Measurements from ENCODE around the gene KCNIP1.

Gene KCNIP1

GRCh38 chr5:170771496-170771895 is 267.7 kb downstream of the KCNIP1 start:
- Histone ChIP-seq H3K4me1 (ENCODE audit: control insufficient read depth, insufficient read depth, low read length) (peaks cover 4% of the 10 kb centered on the region), H3K9me3 (ENCODE audit: control insufficient read depth, insufficient read depth, low read length) (no peaks in the 10 kb centered on the region), H3K9ac (ENCODE audit: low read depth, low read length) (no peak overlapping the region), H3K27me3 (ENCODE audit: control insufficient read depth, insufficient read depth, low read length) (no peaks in the 10 kb centered on the region), H3K4me3 (ENCODE audit: low read depth, low read length) (no peak overlapping the region), H3K36me3 (ENCODE audit: control insufficient read depth, insufficient read depth, low read length) (no peaks in the 10 kb centered on the region)

- H3K9ac ChIP-seq (ENCODE audit: low read depth, low read length), result no peak overlapping the region
- peaks cover 1% of the 10 kb centered on the region for H3K4me1 ChIP-seq (ENCODE audit: control insufficient read depth, insufficient read depth, low read length)
Measured at GRCh38 chr5:170773024-170773985, 269.5 kb downstream of the KCNIP1 start.

DNA sequence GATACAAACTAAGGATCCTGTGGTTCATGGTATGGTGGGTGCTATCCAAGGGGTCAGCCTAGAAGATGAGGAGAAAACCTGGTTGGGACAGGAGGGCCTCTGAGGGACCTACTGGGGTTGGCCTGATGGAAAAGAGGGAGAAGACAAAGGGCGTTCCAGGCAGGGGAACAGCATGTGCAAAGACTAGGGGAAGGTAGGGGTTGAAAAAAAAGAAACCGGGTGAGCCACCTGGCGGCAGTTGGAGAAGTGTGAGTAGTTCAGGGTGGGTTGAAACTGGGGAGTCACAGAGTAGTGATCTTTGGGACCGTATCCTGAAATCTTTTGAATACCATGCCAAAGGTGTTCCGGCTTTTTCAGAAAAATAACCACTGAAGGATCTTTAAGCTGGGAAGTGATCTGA is 271.0 kb downstream of the KCNIP1 start:
- Histone ChIP-seq H3K9ac (ENCODE audit: low read depth, low read length) (no peak overlapping the region), H3K27me3 (ENCODE audit: control insufficient read depth, insufficient read depth, low read length) (no peaks in the 10 kb centered on the region), H3K36me3 (ENCODE audit: control insufficient read depth, insufficient read depth, low read length) (no peaks in the 10 kb centered on the region), H3K4me3 (ENCODE audit: low read depth, low read length) (no peak overlapping the region), H3K9me3 (ENCODE audit: control insufficient read depth, insufficient read depth, low read length) (no peaks in the 10 kb centered on the region), H3K4me1 (ENCODE audit: control insufficient read depth, insufficient read depth, low read length) (no peaks in the 10 kb centered on the region)

More at GRCh38 chr5:170773024-170773985, 269.5 kb downstream of the KCNIP1 start:
- no peaks in the 10 kb centered on the region for H3K36me3 ChIP-seq (ENCODE audit: control insufficient read depth, insufficient read depth, low read length)
- no peaks in the 10 kb centered on the region for H3K9me3 ChIP-seq (ENCODE audit: control insufficient read depth, insufficient read depth, low read length)
- no peaks in the 10 kb centered on the region for H3K27me3 ChIP-seq (ENCODE audit: control insufficient read depth, insufficient read depth, low read length)
- no peak overlapping the region for H3K4me3 ChIP-seq (ENCODE audit: low read depth, low read length)

DNA sequence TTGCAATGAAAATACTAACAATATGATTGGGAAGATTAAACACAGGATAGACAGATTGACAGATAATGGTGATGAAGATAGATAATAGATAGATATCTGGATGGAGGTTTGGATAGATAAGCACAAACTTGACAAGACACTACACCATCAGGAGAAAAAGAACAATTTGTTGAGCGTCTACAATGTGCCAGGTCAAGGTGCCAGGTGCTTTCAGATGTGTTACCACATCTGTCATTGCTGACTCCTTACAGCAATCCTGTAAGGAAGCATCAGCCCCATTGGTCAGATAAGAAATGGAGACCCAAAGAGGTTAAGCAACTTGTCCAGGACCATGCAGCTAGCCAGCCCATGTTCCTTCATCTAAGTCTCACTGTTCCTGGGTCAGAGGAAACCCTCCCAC is 278.1 kb downstream of the KCNIP1 start:
- H3K4me1 ChIP-seq (ENCODE audit: control insufficient read depth, insufficient read depth, low read length), result no peaks in the 10 kb centered on the region
- H3K9me3 ChIP-seq (ENCODE audit: control insufficient read depth, insufficient read depth, low read length), result no peaks in the 10 kb centered on the region
- H3K36me3 ChIP-seq (ENCODE audit: control insufficient read depth, insufficient read depth, low read length), result no peaks in the 10 kb centered on the region
- H3K9ac ChIP-seq (ENCODE audit: low read depth, low read length), result no peak overlapping the region
- H3K4me3 ChIP-seq (ENCODE audit: low read depth, low read length), result no peak overlapping the region
- H3K27me3 ChIP-seq (ENCODE audit: control insufficient read depth, insufficient read depth, low read length), result no peaks in the 10 kb centered on the region

GRCh38 chr5:170782438-170782837 is 278.6 kb downstream of the KCNIP1 start:
- Histone ChIP-seq H3K27me3 (ENCODE audit: control insufficient read depth, insufficient read depth, low read length) (no peaks in the 10 kb centered on the region), H3K4me3 (ENCODE audit: low read depth, low read length) (no peak overlapping the region), H3K9ac (ENCODE audit: low read depth, low read length) (no peak overlapping the region), H3K9me3 (ENCODE audit: control insufficient read depth, insufficient read depth, low read length) (no peaks in the 10 kb centered on the region), H3K4me1 (ENCODE audit: control insufficient read depth, insufficient read depth, low read length) (no peaks in the 10 kb centered on the region), H3K36me3 (ENCODE audit: control insufficient read depth, insufficient read depth, low read length) (no peaks in the 10 kb centered on the region)

GRCh38 chr5:170783498-170784247 is 279.9 kb downstream of the KCNIP1 start, which contains the start of gene GABRP:
Gene GABRP (plus strand): TSS chr5:170783725. CDS start chr5:170788616, 4,891 bp downstream.
- no peaks in the 10 kb centered on the region for H3K4me1 ChIP-seq (ENCODE audit: control insufficient read depth, insufficient read depth, low read length)

DNA sequence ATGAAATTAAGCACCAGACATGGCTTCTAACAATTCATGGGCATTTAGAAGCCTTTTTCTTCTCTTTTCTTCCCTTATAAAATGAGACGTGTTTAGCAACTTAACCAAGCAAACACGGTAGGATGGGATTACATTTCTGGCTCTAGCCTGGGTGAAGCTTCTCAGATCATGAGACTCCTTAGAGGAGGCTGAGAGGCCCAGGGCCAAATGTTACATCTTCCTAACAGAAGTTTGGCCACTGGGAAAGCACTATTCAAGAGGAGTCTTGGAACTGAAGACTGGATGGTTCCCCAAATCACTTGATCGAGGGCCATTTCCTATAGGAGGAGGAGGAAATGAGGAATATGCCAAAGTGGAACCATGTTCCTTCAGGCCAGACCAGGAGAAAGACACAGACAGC is 281.6 kb downstream of the KCNIP1 start:
- Histone ChIP-seq H3K27me3 (ENCODE audit: control insufficient read depth, insufficient read depth, low read length) (no peaks in the 10 kb centered on the region), H3K36me3 (ENCODE audit: control insufficient read depth, insufficient read depth, low read length) (no peaks in the 10 kb centered on the region), H3K9ac (ENCODE audit: low read depth, low read length) (no peak overlapping the region), H3K4me1 (ENCODE audit: control insufficient read depth, insufficient read depth, low read length) (no peaks in the 10 kb centered on the region), H3K9me3 (ENCODE audit: control insufficient read depth, insufficient read depth, low read length) (no peaks in the 10 kb centered on the region), H3K4me3 (ENCODE audit: low read depth, low read length) (no peak overlapping the region)

More at GRCh38 chr5:170783498-170784247, 279.9 kb downstream of the KCNIP1 start, which contains the start of gene GABRP:
- H3K9me3 ChIP-seq (ENCODE audit: control insufficient read depth, insufficient read depth, low read length), result no peaks in the 10 kb centered on the region
- no peaks in the 10 kb centered on the region for H3K27me3 ChIP-seq (ENCODE audit: control insufficient read depth, insufficient read depth, low read length)
- no peaks in the 10 kb centered on the region for H3K36me3 ChIP-seq (ENCODE audit: control insufficient read depth, insufficient read depth, low read length)
- H3K9ac ChIP-seq (ENCODE audit: low read depth, low read length), result no peak within 1 kb of the TSS
- no peak within 1 kb of the TSS for H3K4me3 ChIP-seq (ENCODE audit: low read depth, low read length)
